Activated naive CD4-positive, alpha-beta T cell (primary cell): Measurements from ENCODE around the gene THAP4.
"Not testable (repeated sequence)": the region's sequence is repeated elsewhere in the genome, so short reads cannot be mapped to it uniquely, and the experiment has no call there.

Source experiments
- DNase-seq, 4 experiments: peaks; one replicate each; lab custom pipeline; 2025; lab: John Stamatoyannopoulos, UW

Gene THAP4

GRCh38 chr2:241612156-241613016, 24.6 kb downstream of the THAP4 start:
- no peak for DNase-seq

GRCh38 chr2:241611062-241611461, 25.9 kb downstream of the THAP4 start:
- DNase-seq: no peak

GRCh38 chr2:241609859-241610793, 26.8 kb downstream of the THAP4 start:
- DNase-seq: peak; percentile 66 to 91 (median 81)

- DNase-seq: no peak
These were observed 28.1 kb downstream of the THAP4 start for GRCh38 chr2:241608881-241609280.

- DNase-seq: no peak
These were observed 29.6 kb downstream of the THAP4 start for GRCh38 chr2:241607162-241607885.

GRCh38 chr2:241606186-241606585, 30.8 kb downstream of the THAP4 start:
- DNase-seq: no peak

- DNase-seq: no peak
These were observed 33.3 kb downstream of the THAP4 start for GRCh38 chr2:241603686-241604085.

- no peak for DNase-seq
These were observed 34.2 kb downstream of the THAP4 start for GRCh38 chr2:241602720-241603119.

GRCh38 chr2:241601841-241602240, 35.1 kb downstream of the THAP4 start:
- DNase-seq: no peak

- DNase-seq: no peak
These were observed 37.3 kb downstream of the THAP4 start for GRCh38 chr2:241599615-241600014.

- DNase-seq: no peak
These were observed 38.5 kb downstream of the THAP4 start for GRCh38 chr2:241598487-241598886.

- DNase-seq: no peak
These were observed 38.9 kb downstream of the THAP4 start for GRCh38 chr2:241598061-241598460.

GRCh38 chr2:241597561-241597960, 39.4 kb downstream of the THAP4 start:
- no peak for DNase-seq

GRCh38 chr2:241595600-241596140, 41.3 kb downstream of the THAP4 start:
- DNase-seq: no peak

- no peak for DNase-seq
These were observed 43.7 kb downstream of the THAP4 start for GRCh38 chr2:241593271-241593670.

- DNase-seq: no peak
These were observed 44.7 kb downstream of the THAP4 start for GRCh38 chr2:241592126-241592845.

- DNase-seq: not testable (repeated sequence)
These were observed 46.2 kb downstream of the THAP4 start for GRCh38 chr2:241590496-241591455.

GRCh38 chr2:241589863-241590262, 47.1 kb downstream of the THAP4 start:
- not testable (repeated sequence) for DNase-seq

GRCh38 chr2:241586564-241587264, 50.2 kb downstream of the THAP4 start:
- DNase-seq: no peak
